IMR-90 (cell line): ENCODE measurements around the gene CCPG1. TPM values are rescaled to one million over a fixed set of nuclear protein-coding genes. Genes with fewer than 3 reads are reported as not detected.

Experiments
- ATAC-seq: fragments of 200-7000 bp; cut with Tn5 transposase; 2 replicates; pipeline ENCODE4 v1.9.1; 2020; ENCODE audit warnings: low read depth, mild to moderate bottlenecking, moderate library complexity
- BruUV-seq: library from RNA; stranded (reverse); fragments of 400-500 nt; replicated peaks from 2 replicates; lab custom pipeline; 2021; lab: Mats Ljungman, UMichigan
- CTCF ChIA-PET: fragments of 300-600 bp; formaldehyde crosslinking; extraction: SDS; loops from one replicate; lab custom pipeline; 2021; ENCODE audit warnings: antibody characterized with exemption; lab: Yijun Ruan, JAX
- POLR2A ChIA-PET: fragments of 300-600 bp; sonication (Branson Sonifier 250); formaldehyde crosslinking; loops from one replicate; lab custom pipeline; 2022; ENCODE audit warnings: antibody characterized with exemption; ENCODE audit not compliant: unreplicated experiment; lab: Charles Lee
- DNase-seq: peaks from one replicate; pipeline ENCODE4 v3.0.0; 2013
- H2AFZ ChIP-seq: replicated peaks from 2 replicates; pipeline ENCODE3; 2013; ENCODE audit warnings: low read length, mild to moderate bottlenecking; ENCODE audit not compliant: poor library complexity
- H2AK5ac ChIP-seq: 2 replicates; pipeline ENCODE4 v1.6.1; 2013; ENCODE audit warnings: low read depth, low read length, inconsistent platforms
- H2AK9ac ChIP-seq: replicated peaks from 2 replicates; pipeline ENCODE3; 2013; ENCODE audit warnings: mild to moderate bottlenecking, low read depth, low read length, moderate library complexity; ENCODE audit not compliant: poor library complexity
- H2BK120ac ChIP-seq: 2 replicates; pipeline ENCODE4 v1.6.1; 2013; ENCODE audit warnings: low read depth, low read length, inconsistent platforms
- H2BK15ac ChIP-seq: 3 replicates; pipeline ENCODE4 v1.6.1; 2013; ENCODE audit warnings: low read depth, low read length, inconsistent platforms
- H2BK20ac ChIP-seq: 2 replicates; pipeline ENCODE4 v1.6.1; 2013; ENCODE audit warnings: low read depth, mild to moderate bottlenecking, inconsistent platforms, low read length, moderate library complexity
- H2BK5ac ChIP-seq: 2 replicates; pipeline ENCODE4 v1.6.1; 2013; ENCODE audit warnings: mild to moderate bottlenecking, low read depth, low read length, inconsistent platforms; ENCODE audit not compliant: poor library complexity, severe bottlenecking
- H3K14ac ChIP-seq: replicated peaks from 2 replicates; pipeline ENCODE4 v1.6.1; 2013; ENCODE audit warnings: low read depth, low read length, inconsistent platforms
- H3K18ac ChIP-seq: 2 replicates; pipeline ENCODE4 v1.6.1; 2013; ENCODE audit warnings: low read depth, low read length, control low read depth
- H3K23ac ChIP-seq: 2 replicates; pipeline ENCODE4 v1.6.1; 2013; ENCODE audit warnings: low read depth, low read length, inconsistent platforms
- H3K27ac ChIP-seq: 2 replicates; pipeline ENCODE4 v1.5.1; 2013; ENCODE audit warnings: mild to moderate bottlenecking, control low read depth, low read length; ENCODE audit not compliant: insufficient read depth
- H3K27me3 ChIP-seq: 2 replicates; pipeline ENCODE4 v1.6.1; 2013; ENCODE audit warnings: low read length; ENCODE audit not compliant: control insufficient read depth, insufficient read depth
- H3K36me3 ChIP-seq: 2 replicates; pipeline ENCODE4 v1.6.1; 2013; ENCODE audit warnings: low read length, mixed read lengths; ENCODE audit not compliant: control insufficient read depth, insufficient read depth
- H3K4ac ChIP-seq: 2 replicates; pipeline ENCODE4 v1.6.1; 2013; ENCODE audit warnings: low read depth, low read length, inconsistent platforms
- H3K4me1 ChIP-seq: 2 replicates; pipeline ENCODE4 v1.6.1; 2013; ENCODE audit warnings: low read length, mixed read lengths; ENCODE audit not compliant: control insufficient read depth, insufficient read depth
- H3K4me2 ChIP-seq: 2 replicates; pipeline ENCODE4 v1.6.1; 2013; ENCODE audit warnings: low read depth, mild to moderate bottlenecking, control low read depth, low read length, moderate library complexity
- H3K4me3 ChIP-seq: 2 replicates; pipeline ENCODE4 v1.5.1; 2013; ENCODE audit warnings: low read depth, mild to moderate bottlenecking, control low read depth, low read length, moderate library complexity; ENCODE audit not compliant: insufficient read depth
- H3K56ac ChIP-seq: 2 replicates; pipeline ENCODE4 v1.6.1; 2013; ENCODE audit warnings: low read length, inconsistent platforms; ENCODE audit not compliant: insufficient read depth; ENCODE audit errors: extremely low read depth
- H3K79me1 ChIP-seq, 2 experiments: 2 replicates each; pipeline ENCODE4 v1.6.1; 2013; ENCODE audit warnings: low read length in 2 of 2, inconsistent platforms in 1 of 2, low read depth in 1 of 2
- H3K9ac ChIP-seq: 2 replicates; pipeline ENCODE4 v1.6.1; 2013; ENCODE audit warnings: low read depth, low read length, control low read depth
- H3K9me1 ChIP-seq: 2 replicates; pipeline ENCODE4 v1.6.1; 2013; ENCODE audit warnings: low read length, inconsistent platforms; ENCODE audit not compliant: insufficient read depth
- H3K9me3 ChIP-seq: 2 replicates; pipeline ENCODE4 v1.6.1; 2013; ENCODE audit warnings: low read length; ENCODE audit not compliant: control insufficient read depth, insufficient read depth
- H4K20me1 ChIP-seq: 2 replicates; pipeline ENCODE4 v1.6.1; 2013; ENCODE audit warnings: low read length, inconsistent platforms; ENCODE audit not compliant: insufficient read depth
- H4K5ac ChIP-seq: 2 replicates; pipeline ENCODE4 v1.6.1; 2013; ENCODE audit warnings: mild to moderate bottlenecking, low read depth, low read length, control low read depth
- H4K8ac ChIP-seq, 2 experiments: 2 replicates each; pipeline ENCODE4 v1.6.1; 2013; ENCODE audit warnings: low read depth in 2 of 2, low read length in 2 of 2, control low read depth in 1 of 2, inconsistent platforms in 1 of 2
- H4K91ac ChIP-seq: 2 replicates; pipeline ENCODE4 v1.6.1; 2013; ENCODE audit warnings: low read depth, low read length, inconsistent platforms; ENCODE audit not compliant: insufficient read depth
- BHLHE40 ChIP-seq: fragments of 150-350 bp; IDR thresholded peaks from 2 replicates; pipeline ENCODE4 v1.6.1; 2016; ENCODE audit warnings: mild to moderate bottlenecking, low read depth, low read length
- CEBPB ChIP-seq: IDR thresholded peaks from 2 replicates; pipeline ENCODE4 v1.6.1; 2012; ENCODE audit warnings: low read depth, low read length, improper control_type of control experiment
- ELK1 ChIP-seq: fragments of 150-350 bp; IDR thresholded peaks from 2 replicates; pipeline ENCODE4 v1.6.1; 2016; ENCODE audit warnings: low read depth, mild to moderate bottlenecking, low read length, moderate library complexity, borderline replicate concordance
- FOS ChIP-seq: fragments of 150-350 bp; IDR thresholded peaks from 2 replicates; pipeline ENCODE4 v1.6.1; 2016; ENCODE audit warnings: low read depth, low read length
- MAFK ChIP-seq: IDR thresholded peaks from 2 replicates; pipeline ENCODE4 v1.6.1; 2012; ENCODE audit warnings: low read depth, low read length, improper control_type of control experiment
- MAZ ChIP-seq: IDR thresholded peaks from 2 replicates; pipeline ENCODE4 v1.6.1; 2012; ENCODE audit warnings: low read depth, mild to moderate bottlenecking, low read length, improper control_type of control experiment, moderate library complexity, borderline replicate concordance
- MXI1 ChIP-seq: IDR thresholded peaks from 2 replicates; pipeline ENCODE4 v1.6.1; 2012; ENCODE audit warnings: low read depth, mild to moderate bottlenecking, low read length, moderate library complexity, borderline replicate concordance
- NFE2L2 ChIP-seq: fragments of 150-350 bp; IDR thresholded peaks from 2 replicates; pipeline ENCODE4 v1.6.1; 2016; ENCODE audit warnings: low read depth, mild to moderate bottlenecking, low read length
- POLR2A ChIP-seq: IDR thresholded peaks from 2 replicates; pipeline ENCODE4 v1.6.1; 2012; ENCODE audit warnings: mild to moderate bottlenecking, low read depth, low read length
- RAD21 ChIP-seq: IDR thresholded peaks from 2 replicates; pipeline ENCODE4 v1.6.1; 2012; ENCODE audit warnings: low read length, improper control_type of control experiment
- RCOR1 ChIP-seq: IDR thresholded peaks from 2 replicates; pipeline ENCODE4 v1.6.1; 2012; ENCODE audit warnings: mild to moderate bottlenecking, low read length, improper control_type of control experiment; ENCODE audit not compliant: insufficient replicate concordance
- RFX5 ChIP-seq: IDR thresholded peaks from 2 replicates; pipeline ENCODE4 v1.8.0; 2012; ENCODE audit warnings: low read depth, mild to moderate bottlenecking, low read length, moderate library complexity
- SMC3 ChIP-seq: fragments of 150-350 bp; IDR thresholded peaks from 2 replicates; pipeline ENCODE4 v1.6.1; 2016; ENCODE audit warnings: low read depth, mild to moderate bottlenecking, antibody characterized with exemption, low read length, moderate library complexity
- USF2 ChIP-seq: fragments of 150-350 bp; IDR thresholded peaks from 2 replicates; pipeline ENCODE4 v1.6.1; 2017; ENCODE audit warnings: mild to moderate bottlenecking, antibody characterized with exemption, low read length, low read depth
- dilution Hi-C: fragments of 300-500 bp; cut with HindIII; formaldehyde crosslinking; loops from one replicate; pipeline ENCODE4 v1.14.3; 2018; ENCODE audit warnings: low sequenced_read_pairs; ENCODE audit not compliant: unreplicated experiment
- in situ Hi-C: fragments of 300-500 bp; cut with MboI; formaldehyde crosslinking; loops from 3 replicates; pipeline ENCODE4 v1.14.3; 2019; ENCODE audit warnings: low sequenced_read_pairs, inconsistent platforms, mixed read lengths
- intact Hi-C: fragments of 100-400 bp; cut with micrococcal nuclease; formaldehyde crosslinking; loops from 2 replicates; pipeline ENCODE4 v1.10.0; 2022
- polyA plus RNA-seq, 3 experiments: library from polyadenylated mRNA; depleted of rRNA; stranded (reverse); fragments of >200 nt; gene quantifications; 2 replicates each; pipeline ENCODE4 v1.2.3, GENCODE V29; 2012; ENCODE audit warnings: low replicate concordance in 1 of 3
- total RNA-seq: library from RNA; depleted of rRNA; stranded (reverse); fragments of >200 nt; gene quantifications from 2 replicates; pipeline ENCODE4 v1.2.3, GENCODE V29; 2012

Gene CCPG1
- total and polyA plus RNA-seq, 2 of the 4 experiments (the other 2 are of a cell fraction): 11.4 to 14.3 TPM

- Histone ChIP-seq H4K91ac (no peak overlapping the region), H3K36me3 (peaks cover 3% of the 10 kb centered on the region; the same call in 1 of the 2 replicates), H2BK5ac (no peak overlapping the region), H3K4me3 (no peak overlapping the region), H3K23ac (no peak overlapping the region), H3K9me1 (no peaks in the 10 kb centered on the region), H2BK20ac (no peak overlapping the region), H2BK120ac (no peak overlapping the region), H3K4me1 (no peaks in the 10 kb centered on the region), H2AK5ac (no peak overlapping the region), H2AK9ac (no peak overlapping the region), H4K20me1 (no peaks in the 10 kb centered on the region), H3K27ac (no peak overlapping the region), H3K14ac (no peak overlapping the region), H2AFZ (no peak overlapping the region), H4K8ac (no peak overlapping the region), H3K27me3 (no peaks in the 10 kb centered on the region), H3K18ac (no peak overlapping the region), H3K79me1 (no peaks in the 10 kb centered on the region), H3K9ac (no peak overlapping the region), H3K56ac (no peak overlapping the region), H2BK15ac (no peak overlapping the region), H4K5ac (no peak overlapping the region), H3K4me2 (no peak overlapping the region), H3K9me3 (no peaks in the 10 kb centered on the region), H3K4ac (no peak overlapping the region)
- dilution Hi-C loops (no loop called here), in situ Hi-C loops (no loop called here), intact Hi-C loops (no loop called here)
- ATAC-seq (no peak), DNase-seq (no peak)
- BruUV-seq: no TSS peak
- ChIA-PET CTCF (interaction anchor here (0.7 kb wide), 1 partner anchor 1543 kb away, joined by 3 read pairs; no protein-coding TSS in a partner anchor), POLR2A (no interaction called here)
- TF ChIP-seq MAZ: no peak
- no peak for TF ChIP-seq CEBPB
- no peak for TF ChIP-seq MXI1
- no peak for TF ChIP-seq ELK1
- no peak for TF ChIP-seq MAFK
- TF ChIP-seq SMC3: no peak
- TF ChIP-seq NFE2L2: no peak
- no peak for TF ChIP-seq RCOR1
- TF ChIP-seq RAD21: no peak
- TF ChIP-seq FOS: no peak
- TF ChIP-seq USF2: no peak
- TF ChIP-seq RFX5: no peak
- no peak for TF ChIP-seq BHLHE40
- no peak for TF ChIP-seq POLR2A
Observed at GRCh38 chr15:55381595-55381994, 26.6 kb downstream of the CCPG1 start.
